GM21447 (cell line): ENCODE results near the gene SH3TC1.

ENCODE experiments used
- ATAC-seq: cut with Tn5 transposase; IDR thresholded peaks from one replicate; pipeline ENCODE4 v1.9.1; 2021; ENCODE audit not compliant: unreplicated experiment

Gene SH3TC1

DNA sequence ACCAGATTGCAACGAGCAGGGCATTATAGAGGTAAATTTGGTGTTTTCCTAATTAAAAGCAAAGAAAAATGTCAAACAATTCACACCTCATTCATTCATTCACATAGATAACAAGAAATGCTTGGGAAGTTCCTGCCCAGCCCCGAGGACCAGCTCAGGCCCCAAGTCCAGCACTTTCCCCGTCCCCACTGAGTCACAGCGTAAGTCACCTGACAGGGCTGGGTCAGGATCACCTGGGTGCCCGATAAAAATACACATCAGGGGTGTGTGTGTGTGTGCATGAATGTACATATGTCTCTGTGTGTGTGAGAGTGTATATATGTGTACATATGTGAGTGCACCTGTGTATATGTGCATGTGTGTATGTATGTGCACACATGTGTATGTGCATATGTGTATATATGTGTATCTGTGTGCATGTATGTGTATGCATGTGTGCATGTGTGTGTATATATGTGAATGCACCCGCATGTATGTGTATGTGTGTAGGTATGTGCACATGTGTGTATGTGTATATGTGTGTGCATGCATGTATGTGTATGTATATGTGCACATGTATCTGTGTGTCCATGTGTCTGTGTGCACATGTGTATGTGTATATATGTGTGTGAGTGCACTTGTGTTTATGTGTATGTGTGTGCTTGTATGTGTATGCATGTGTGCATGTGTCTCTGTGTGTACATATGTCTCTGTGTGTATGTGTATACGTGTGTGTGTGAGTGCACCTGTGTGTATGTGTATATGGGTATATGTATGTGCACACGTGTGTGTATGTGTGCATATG is 18.6 kb upstream of the SH3TC1 start:
- no peak for ATAC-seq

DNA sequence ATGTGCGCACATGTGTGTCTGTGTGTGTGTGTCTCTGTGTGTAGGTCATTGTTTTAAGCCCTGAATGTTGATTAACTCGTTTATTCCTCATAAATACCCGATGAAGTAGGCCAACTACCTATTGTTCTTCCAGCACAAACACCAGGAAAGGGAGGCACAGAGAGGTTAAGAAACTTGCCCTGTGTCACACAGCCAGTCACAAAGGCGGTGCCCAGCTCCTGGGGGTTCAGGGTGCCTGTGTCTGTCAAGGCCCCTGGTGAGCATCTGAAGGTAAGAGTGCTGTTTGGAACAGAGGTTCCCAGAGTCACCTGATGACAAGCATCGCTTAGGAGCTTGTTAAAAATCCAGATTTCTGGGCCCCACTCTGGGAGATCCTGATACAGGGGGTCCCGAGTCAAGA is 18.0 kb upstream of the SH3TC1 start:
- no peak for ATAC-seq

DNA sequence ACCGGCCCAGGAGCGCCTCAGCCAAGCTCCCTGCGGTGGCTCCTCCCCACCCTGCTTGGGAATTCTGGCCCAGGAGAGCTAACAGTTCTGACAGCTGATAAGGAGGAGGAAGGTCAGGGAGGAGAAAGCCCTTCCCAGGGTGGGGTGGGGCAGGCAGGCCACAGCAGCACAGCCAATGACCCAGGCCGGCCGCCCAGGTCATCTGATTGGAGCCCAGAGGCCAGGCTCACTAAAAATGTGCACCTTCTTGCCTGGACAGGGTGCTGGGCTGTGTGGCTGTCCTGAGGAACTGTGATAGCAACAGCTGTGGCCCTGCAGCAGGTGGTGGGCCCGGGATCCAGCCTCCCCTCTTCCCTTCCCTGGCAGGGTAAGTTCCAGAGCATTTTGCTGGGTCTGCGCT is 17.2 kb upstream of the SH3TC1 start:
- ATAC-seq, result no peak

DNA sequence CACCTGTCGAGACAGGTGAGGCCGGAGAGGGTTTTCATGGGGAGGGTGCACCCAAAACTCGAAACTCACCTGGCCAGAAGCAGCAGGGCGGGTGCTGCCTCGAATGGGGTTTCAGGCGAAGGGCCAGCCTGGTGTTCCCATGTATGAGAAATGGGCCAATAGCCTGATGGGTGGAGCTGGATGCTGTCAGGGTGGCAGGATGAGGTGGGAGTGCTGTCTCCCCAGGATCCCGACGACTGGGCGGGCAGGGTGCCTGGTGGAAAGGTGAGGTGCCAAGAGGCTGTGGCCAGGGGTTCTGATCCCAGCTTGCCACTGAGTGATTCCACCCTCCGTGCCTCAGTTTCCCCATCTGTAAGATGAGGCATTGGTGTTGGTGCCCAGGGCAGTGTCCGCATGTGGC is 16.8 kb upstream of the SH3TC1 start:
- no peak for ATAC-seq

DNA sequence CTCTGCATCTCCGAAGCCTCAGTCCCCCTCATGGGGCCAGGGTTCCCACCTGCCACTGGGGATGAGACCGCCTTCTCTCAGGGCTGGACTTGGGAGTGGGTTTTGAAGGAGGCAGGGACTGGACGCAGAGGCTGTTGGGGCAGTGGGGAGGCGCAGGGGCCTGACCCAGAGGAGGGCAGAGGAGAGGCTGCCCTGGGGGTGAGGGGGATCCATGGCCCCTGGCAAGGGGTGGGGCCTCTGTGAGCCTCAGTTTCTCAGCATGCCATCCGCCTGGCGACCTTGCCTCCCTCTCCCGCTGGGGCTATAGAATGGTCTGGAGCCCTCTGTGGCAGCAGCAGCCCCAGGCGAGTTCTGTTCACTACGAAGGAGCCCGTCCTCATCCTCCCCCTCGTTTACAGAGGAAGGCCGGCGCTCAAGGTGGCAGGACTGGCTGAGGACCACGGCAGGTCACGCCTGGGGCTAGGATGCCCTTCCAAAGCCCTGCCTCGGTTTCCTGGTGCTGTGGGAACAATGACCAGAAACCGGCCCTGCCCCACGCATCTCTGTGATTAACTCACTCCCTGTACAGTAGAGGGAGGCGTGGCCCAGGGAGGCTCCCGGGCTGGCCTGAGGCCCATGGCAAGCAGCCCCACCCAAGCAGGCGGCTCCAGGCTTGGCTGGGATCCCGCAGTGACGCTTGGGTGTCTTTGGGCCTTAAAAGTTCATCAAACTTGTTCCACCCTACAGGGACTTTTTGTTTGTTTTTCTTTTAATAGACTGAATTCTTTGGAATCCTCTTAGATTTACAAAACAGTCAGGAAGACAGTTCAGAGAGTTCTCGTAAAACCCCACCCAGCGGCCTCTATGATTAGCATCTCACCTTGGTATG is 16.0 kb upstream of the SH3TC1 start:
- ATAC-seq, result no peak

DNA sequence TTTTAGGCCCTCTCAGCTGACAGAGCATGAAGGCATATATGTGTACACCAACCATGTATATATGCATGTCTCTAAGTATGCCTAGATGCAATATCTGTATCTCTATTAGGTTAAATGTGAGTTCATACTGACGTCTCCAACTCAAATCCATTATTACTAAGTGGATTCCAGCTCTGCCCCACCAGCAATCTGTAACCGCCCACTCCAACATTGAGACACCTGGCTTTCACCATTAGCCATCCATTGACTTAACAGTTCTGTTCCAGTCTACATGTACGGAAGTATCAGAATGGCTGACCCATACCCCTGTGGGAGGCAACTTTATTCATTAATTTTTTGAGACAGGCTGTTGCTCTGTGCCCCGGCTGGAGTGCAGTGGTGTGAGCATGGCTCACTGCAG is 15.0 kb upstream of the SH3TC1 start:
- no peak for ATAC-seq

DNA sequence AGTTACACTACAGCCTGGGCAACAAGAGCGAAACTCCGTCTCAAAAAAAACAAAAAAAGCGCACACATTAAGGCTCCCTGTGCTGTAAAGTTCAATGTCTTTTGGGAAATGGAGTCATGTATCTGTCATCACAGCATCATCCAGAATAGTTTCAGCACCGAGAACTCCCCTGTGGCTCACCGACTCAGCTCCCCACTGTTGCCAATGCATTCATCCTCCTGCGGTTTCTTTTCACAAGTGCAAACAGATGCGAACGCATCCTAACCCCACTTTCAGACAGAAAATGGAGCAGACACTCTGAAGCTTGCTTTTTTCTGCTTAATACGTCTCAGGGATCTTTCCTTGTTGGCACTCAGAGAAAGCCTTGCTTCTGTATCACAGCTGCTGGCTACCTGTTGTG is 13.8 kb upstream of the SH3TC1 start:
- no peak for ATAC-seq

DNA sequence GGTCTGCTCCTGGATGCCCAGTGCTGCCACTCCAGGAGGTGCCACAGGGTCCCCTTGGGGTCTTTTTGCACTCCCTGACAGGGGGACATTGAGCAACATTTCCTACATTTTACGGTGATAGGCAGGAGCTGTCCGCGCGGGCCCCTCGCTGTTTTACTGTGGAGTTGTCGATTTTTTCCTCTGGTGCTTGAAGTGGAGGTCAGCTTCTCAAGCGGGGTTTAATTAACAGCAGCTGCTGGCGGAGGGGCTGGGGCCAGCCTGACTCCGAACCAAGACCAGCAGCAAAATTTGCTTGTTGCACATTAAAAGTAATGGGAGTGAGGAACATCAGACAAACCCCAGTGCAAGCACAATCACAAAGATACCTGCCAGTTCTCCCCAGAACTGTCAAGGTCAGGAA is 13.2 kb upstream of the SH3TC1 start:
- no peak for ATAC-seq

DNA sequence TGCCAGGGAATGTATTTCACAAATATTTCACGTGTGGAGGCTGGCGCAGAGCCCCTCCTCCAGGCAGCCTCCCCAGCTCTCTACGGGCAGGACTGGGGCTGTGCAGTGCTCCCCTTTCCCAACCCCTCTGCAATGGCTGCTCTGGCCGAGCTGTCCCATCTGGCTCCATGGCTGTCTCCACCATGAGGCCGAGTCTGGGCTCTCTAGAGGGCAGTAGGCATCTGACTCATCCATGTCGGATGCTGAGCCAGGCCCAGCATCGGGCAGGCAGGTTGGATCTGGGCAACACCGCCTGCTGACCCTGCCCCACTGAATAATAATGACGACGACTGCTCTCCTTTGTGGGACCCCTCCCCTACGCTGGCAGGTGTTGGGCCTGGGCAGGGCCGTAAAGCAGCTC is 11.0 kb upstream of the SH3TC1 start:
- ATAC-seq, result no peak

DNA sequence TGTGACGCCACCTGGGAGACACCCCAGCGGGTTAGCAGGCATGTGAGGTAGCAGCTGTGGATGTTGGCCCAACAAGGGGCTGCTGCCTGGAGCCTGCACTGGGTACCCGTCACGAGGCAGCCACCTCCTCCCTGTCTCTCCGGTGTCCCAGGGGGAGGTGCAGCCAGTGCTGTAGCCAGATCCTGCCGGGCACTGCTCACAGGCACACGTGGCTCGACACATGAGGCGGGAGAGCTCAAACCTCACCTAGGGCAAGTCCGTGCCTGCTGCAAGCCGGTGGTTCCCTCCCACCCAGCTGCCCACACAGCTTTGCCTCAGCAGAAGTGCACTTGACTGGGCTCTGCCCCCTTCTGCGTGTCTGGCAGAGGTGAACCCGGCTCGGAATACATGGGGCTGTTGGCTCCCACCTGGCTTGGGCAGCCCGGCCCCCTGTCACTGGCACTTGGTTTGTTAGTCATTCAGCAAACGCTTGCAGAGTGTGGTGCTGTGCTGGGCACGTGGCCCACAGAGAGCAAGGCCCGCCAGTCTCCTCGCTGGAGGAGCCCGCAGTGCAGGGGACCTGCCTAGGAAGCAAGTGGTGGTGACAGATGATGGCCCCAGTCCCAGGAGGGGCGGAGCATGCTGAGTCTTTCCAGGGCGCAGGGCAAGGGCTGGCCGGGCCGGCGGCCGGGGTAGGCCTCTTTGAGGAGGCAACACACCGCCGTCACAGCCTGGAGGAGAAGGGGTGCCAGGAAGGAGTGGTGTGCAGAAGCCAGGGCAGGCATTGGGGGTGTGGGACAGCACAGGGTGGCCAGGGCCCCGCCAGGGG is 10.1 kb upstream of the SH3TC1 start:
- ATAC-seq, result no peak

DNA sequence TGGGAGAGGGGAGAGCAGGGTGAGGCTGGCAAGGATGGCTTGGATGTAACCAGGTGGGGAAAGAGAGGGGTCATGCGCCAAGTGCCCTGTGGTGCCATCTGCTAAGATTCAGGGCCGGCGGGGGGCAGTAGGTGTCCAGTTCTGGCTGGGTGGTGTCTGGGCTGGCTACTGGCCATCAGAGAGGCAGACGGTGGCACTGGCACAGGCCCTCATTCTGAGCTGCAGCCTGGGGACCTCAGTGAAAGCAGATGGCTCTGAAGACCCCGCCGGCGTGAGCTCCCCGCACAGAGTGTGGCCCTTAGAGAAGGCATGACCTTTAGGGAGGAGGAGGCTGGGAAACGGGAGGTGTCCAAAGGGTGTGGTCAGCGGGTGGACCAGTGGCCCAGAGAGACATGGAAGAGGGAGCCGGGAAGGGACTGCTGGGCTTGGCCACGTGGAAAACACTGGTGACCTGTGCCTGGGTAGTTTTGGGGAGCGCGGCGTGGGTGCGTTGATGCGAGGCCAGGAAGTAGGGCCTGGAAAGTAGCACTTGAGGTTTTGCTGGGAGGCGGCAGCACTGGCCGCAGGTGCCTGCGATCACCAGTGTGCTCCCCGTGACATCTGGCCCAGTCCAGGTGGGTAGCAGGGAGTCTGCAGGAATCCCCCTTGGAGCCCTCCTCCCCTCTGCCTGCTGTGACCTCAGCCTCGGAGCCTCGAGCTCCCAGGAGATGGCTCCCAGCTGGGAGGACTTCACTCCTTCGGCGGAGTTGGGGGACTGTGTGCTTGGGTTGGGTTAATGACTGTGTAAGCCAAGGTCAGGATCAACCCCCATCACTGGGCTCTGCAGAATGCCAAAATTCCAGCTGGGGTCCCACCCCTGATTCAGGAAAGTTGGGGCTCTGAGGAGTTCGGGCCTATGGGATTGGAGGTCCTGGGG is 9.3 kb upstream of the SH3TC1 start:
- ATAC-seq, result no peak

DNA sequence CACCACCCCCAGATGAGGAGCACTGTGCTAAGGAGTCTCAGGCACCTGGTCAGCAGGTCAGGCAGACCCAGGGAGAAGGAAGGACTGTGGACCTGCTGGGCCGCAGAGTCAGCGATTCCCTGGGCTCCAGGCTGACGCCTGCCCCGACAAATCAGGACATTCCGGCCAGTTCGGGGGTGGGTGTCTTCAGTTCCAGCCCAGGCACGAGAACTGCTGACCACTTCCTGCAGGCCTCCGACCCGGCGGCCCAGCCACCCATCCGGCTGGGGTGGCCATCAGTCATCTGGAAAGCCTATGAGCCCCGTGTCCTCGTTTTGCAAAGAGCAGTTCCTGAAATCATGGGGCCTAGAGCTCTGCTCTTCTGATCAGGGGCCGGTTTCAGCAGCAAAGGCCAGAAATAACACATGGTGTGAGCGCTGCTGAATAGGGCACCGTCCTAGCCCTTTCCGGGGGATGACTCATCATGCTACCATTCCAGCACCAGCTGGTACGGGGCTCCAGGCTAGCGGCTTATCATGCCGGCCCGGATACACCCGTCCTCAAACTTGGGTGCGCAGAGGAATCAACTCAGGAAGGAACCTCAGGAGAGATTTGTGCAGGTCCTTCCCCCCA is 7.8 kb upstream of the SH3TC1 start:
- peak; percentile 66 for ATAC-seq

DNA sequence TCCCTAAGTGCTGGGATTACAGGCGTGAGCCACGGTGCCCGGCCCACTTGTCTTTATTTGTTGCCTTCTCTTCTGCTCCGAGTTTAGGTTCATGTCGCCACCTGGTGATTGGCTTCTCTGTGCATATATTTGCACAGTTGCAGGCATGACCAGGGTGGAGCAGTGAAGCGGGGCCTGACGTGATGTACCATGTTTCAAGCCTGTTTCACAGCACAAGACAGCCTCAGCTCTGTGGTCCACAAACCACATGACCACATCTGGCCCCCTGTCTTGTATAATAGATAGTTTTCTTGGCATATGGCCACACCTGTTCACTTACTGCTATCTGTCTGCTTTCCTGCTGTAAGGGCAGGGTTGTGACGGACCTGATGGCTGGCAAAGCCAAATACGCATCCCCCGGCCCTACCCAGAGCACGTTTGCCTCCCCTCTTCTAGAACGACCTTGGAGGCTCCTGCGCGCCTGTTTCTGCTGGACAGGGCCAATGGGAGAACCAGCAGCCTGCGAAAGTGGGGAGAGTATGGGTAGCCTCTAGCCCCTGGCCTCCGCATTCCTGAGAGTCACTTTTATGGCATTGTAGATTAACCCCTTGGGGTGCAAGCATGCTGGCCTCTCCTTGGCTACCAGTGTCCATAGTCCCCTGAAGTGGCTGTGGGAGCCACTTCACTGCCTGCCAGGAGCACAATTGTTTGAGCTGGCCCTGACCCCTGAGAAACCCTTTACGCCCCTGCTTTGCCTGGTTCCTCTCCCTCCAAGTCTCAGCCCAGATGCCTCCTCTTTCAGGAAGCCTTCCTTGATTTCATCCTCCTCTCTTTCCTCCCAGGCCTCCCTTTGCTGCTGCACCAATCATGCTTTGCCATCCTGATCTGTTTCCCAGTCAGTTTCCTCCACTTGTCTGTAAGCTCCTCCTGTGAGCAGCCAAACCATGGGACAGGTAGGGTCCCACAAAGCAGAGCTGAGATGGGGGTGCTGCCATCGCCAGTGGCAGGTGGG is 6.0 kb upstream of the SH3TC1 start:
- peak; percentile 85 for ATAC-seq

DNA sequence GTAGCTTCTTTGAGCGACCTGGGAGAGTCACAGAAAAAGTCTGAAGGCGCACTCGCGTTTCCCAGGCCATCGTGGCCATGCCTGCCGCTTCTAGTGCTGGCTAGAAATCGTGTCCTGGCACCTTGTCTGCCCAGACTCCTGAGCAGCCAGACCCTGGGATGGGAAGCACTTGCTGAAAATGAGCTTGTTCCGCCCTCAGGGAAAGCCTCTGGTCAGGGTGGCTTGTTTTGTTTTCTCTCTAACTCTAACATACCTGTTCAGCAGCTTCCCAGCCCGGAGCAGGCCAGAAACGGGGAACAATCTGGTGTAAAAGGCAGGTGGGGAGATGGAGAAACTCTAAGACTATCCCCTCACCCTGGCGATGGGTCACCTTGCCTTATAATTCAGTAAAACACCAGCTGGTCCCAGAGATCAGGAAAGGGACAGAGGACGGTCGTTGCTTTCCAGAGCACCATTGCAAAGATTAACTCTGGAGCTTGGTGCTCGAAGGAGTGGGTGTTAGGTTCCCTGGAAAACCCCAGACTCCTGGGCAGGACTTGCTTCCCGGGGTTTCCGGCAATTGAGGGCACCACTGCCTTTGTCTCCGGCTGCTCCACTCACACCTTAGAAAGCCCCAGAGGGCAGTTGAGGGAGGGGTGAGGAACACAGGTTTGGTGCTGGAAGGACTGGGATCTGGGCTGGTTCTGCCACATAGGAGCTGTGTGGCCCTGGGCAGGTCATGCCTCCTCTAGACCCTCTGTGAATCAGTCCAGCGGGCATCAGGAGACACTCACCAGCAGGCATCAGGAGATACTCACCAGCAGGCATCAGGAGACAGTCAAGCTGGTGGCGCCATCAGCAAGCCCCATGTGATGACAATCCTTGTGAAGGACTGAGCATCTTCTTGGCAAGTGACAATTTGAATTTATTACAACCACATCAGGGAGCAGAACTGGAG is 4.5 kb upstream of the SH3TC1 start:
- ATAC-seq, result no peak

DNA sequence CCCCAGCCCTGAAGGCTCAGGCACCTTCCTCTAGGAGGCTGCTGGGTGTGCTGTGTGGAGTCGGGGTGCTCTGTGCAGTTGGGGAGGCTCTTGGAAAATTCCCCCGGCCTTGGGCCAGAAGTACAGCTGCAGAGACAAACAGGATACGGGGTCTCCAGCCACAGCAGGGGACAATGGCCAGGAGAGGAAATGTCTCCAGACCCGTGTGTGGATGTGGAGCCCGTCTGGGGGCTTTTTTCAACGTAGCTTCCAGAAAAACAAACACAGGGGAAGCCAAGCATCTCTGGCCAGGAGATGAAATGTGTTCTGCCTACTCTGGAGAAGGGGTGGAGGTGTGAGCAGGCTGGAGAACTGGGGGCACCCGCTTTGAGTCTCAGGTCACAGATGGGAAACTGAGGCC is 3.7 kb upstream of the SH3TC1 start:
- ATAC-seq, result no peak

DNA sequence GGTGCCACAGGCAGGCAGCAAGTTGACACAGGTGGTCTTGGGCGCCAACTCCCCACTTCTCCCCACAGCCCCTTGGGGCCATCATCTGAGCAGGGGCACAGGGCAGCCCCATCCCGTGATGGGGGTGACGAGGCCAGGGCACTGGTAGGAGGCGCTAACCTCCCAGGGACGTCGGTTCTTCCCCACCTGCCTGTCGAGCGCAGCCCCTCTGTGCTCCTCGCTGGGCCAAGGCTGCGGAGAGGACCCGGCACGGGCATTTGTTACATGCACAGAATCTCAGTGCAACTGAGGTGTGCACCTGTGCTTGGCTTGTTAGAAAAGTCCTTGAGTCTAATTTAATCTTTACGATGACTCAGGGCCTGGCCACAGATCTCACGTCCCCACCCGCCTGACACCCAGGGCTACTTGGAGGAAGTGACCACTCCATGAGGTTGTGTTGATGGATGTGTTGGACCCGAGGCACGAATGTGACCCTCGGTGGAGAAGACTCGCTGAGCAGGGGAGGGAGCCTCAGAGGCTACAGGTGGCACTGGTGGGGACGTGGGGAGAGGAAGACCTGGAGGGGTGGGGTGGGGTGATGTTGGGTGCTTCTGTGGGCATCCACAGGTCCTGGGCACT is 3.1 kb upstream of the SH3TC1 start:
- no peak for ATAC-seq

DNA sequence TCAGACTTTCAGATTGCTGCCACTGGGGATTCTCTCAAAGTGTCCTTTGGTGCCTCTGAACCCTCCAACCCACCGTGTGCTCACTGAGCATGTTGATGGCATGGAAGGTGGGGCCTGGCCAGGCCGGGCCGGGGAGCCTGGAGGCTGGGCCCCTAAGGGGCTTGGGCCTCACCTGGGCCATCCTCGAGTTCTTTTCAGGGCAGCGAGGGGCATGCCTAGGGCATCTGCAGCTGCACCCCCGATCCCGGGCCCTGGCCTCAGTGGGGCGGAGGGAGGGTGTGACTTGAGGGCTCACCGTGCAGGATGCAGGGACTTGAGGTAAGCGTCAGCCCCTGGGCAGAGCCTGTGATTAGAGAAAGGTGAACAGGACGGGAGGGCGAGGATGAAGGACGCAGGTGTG is 1.6 kb upstream of the SH3TC1 start:
- ATAC-seq, result no peak
